OCI-LY3 (cell line): Measurements from ENCODE around the gene PSMA2.

ENCODE experiments used
- H2AFZ ChIP-seq: fragments of 200-600, 300-600 bp; shearing (Covaris generic); 2 replicates; pipeline ENCODE4 v1.6.0; 2014; ENCODE audit warnings: antibody characterized with exemption, low read depth, low read length
- H3K27ac ChIP-seq: fragments of 200-600, 300-600 bp; sonication (generic); 2 replicates; pipeline ENCODE4 v1.5.1; 2014; ENCODE audit warnings: mild to moderate bottlenecking, low read length, moderate library complexity, mixed read lengths
- H3K27me3 ChIP-seq: fragments of 200-600, 300-600 bp; sonication (generic); 2 replicates; pipeline ENCODE4 v1.6.1; 2014; ENCODE audit warnings: low read depth, low read length, mixed read lengths
- H3K36me3 ChIP-seq: fragments of 200-600, 300-600 bp; sonication (generic); replicated peaks from 2 replicates; pipeline ENCODE3; 2014; ENCODE audit warnings: low read depth, low read length, mixed read lengths
- H3K4me1 ChIP-seq: fragments of 300-600, 200-600 bp; sonication (generic); 2 replicates; pipeline ENCODE4 v1.6.1; 2014; ENCODE audit warnings: low read length, mixed read lengths
- H3K4me2 ChIP-seq: fragments of 200-600, 300-600 bp; sonication (generic); 2 replicates; pipeline ENCODE4 v1.6.1; 2014; ENCODE audit warnings: low read length, mixed read lengths
- H3K4me3 ChIP-seq: fragments of 300-600, 200-600 bp; sonication (generic); 2 replicates; pipeline ENCODE4 v1.5.1; 2014; ENCODE audit warnings: antibody characterized with exemption, mild to moderate bottlenecking, low read length, moderate library complexity
- H3K79me2 ChIP-seq: fragments of 300-600, 200-600 bp; shearing (Covaris generic); 2 replicates; pipeline ENCODE4 v1.6.1; 2014; ENCODE audit warnings: mild to moderate bottlenecking, low read length, mixed read lengths
- H3K9ac ChIP-seq: fragments of 300-600, 200-600 bp; shearing (Covaris generic); 2 replicates; pipeline ENCODE4 v1.6.0; 2014; ENCODE audit warnings: mild to moderate bottlenecking, low read length, moderate library complexity
- H3K9me3 ChIP-seq: fragments of 200-600, 300-600 bp; shearing (Covaris generic); 2 replicates; pipeline ENCODE4 v1.6.1; 2014; ENCODE audit warnings: low read length, mixed read lengths; ENCODE audit not compliant: insufficient read depth
- H4K20me1 ChIP-seq: fragments of 200-600, 300-600 bp; sonication (generic); 2 replicates; pipeline ENCODE4 v1.6.1; 2016; ENCODE audit warnings: low read length, mixed read lengths; ENCODE audit not compliant: insufficient read depth
- EZH2phosphoT487 ChIP-seq: fragments of 200-600 bp; shearing (Covaris generic); IDR thresholded peaks from 2 replicates; pipeline ENCODE4 v1.6.1; 2018; ENCODE audit warnings: antibody characterized with exemption, mixed run types, low read depth
- TF ChIP-seq, protein P1 (sequence below): fragments of 200-600, 300-600 bp; sonication (generic); IDR thresholded peaks from 2 replicates; pipeline ENCODE4 v1.5.1; 2014; ENCODE audit warnings: antibody characterized with exemption, low read length, low read depth

The PSMA2 gene

DNA sequence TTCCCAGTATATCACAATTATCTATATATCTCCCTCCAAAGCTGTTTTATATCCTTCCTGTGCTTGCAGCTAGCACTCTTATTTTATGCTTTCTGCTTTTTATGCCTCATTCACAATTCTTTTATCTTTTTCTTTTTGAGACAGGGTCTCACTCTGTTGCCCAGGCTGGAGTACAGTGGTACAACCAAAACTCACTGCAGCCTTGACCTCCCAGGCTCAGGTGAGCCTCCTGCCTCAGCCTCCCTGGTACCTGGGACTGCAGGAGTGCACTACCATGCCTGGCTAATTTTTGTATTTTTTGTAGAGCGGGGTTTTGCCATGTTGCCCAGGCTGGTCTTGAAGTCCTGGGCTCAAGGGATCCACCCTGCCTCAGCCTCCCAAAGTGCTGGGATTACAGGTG lies 25.8 kb downstream of the PSMA2 start:
- H3K9me3 ChIP-seq = no peaks in the 10 kb centered on the region
- H4K20me1 ChIP-seq = no peaks in the 10 kb centered on the region
- peaks cover 7% of the 10 kb centered on the region for H3K36me3 ChIP-seq
- no peak overlapping the region for H3K4me3 ChIP-seq
- no peaks in the 10 kb centered on the region for H3K27me3 ChIP-seq
- H3K79me2 ChIP-seq = peaks cover 7% of the 10 kb centered on the region
- TF ChIP-seq, protein P1, sequence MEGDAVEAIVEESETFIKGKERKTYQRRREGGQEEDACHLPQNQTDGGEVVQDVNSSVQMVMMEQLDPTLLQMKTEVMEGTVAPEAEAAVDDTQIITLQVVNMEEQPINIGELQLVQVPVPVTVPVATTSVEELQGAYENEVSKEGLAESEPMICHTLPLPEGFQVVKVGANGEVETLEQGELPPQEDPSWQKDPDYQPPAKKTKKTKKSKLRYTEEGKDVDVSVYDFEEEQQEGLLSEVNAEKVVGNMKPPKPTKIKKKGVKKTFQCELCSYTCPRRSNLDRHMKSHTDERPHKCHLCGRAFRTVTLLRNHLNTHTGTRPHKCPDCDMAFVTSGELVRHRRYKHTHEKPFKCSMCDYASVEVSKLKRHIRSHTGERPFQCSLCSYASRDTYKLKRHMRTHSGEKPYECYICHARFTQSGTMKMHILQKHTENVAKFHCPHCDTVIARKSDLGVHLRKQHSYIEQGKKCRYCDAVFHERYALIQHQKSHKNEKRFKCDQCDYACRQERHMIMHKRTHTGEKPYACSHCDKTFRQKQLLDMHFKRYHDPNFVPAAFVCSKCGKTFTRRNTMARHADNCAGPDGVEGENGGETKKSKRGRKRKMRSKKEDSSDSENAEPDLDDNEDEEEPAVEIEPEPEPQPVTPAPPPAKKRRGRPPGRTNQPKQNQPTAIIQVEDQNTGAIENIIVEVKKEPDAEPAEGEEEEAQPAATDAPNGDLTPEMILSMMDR = no peak
- no peak for TF ChIP-seq EZH2phosphoT487
- H3K4me2 ChIP-seq = no peak overlapping the region
- H3K9ac ChIP-seq = no peak overlapping the region
- peaks cover 5% of the 10 kb centered on the region for H3K4me1 ChIP-seq
- H3K27ac ChIP-seq = no peak overlapping the region
- H2AFZ ChIP-seq = no peak overlapping the region

DNA sequence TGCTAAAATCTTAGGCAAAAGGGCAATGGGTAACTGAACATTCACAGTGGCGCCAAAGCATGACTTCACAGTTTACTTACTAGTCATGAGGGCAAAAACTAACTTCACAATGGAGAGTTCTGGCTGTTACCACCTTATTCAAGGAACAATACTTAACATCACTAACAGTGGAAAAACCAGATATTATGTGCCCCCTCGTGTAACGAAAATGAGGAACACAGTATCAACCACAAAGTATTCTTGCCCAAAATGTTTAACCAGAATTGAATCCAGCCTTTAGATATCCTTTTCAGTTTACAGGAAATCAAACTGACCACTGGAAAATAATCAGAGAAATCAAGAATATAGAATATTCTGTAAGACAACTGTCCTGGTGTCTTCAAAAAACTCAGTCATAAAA lies 29.6 kb downstream of the PSMA2 start:
- no peaks in the 10 kb centered on the region for H3K27me3 ChIP-seq
- H4K20me1 ChIP-seq = no peaks in the 10 kb centered on the region
- H3K27ac ChIP-seq = no peak overlapping the region
- H3K4me2 ChIP-seq = no peak overlapping the region
- H3K79me2 ChIP-seq = no peaks in the 10 kb centered on the region
- H3K4me1 ChIP-seq = no peaks in the 10 kb centered on the region
- H3K9ac ChIP-seq = no peak overlapping the region
- no peaks in the 10 kb centered on the region for H3K36me3 ChIP-seq
- H2AFZ ChIP-seq = no peak overlapping the region
- H3K9me3 ChIP-seq = no peaks in the 10 kb centered on the region
- TF ChIP-seq, protein P1 = no peak
- no peak for TF ChIP-seq EZH2phosphoT487
- no peak overlapping the region for H3K4me3 ChIP-seq

DNA sequence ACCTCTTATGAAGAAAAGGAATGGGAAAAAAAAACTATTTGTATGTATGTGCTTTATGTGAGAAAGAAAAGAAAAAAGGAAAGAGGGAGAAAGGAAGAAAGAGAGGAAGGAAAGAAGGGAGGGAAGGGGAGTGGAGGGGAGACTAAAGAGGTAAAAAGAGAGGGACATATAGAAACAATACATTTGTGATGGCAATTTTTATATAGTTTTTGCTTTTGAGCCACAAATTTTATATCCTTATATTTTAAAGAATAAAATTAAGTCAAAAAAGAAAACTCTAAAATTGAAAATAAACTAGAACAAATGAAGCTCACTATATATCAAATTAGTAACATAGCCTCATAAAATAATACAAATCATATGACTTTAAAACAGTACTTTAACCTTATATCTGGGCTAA lies 31.1 kb downstream of the PSMA2 start:
- Histone ChIP-seq H3K4me3 (no peak overlapping the region), H3K27ac (no peak overlapping the region), H4K20me1 (no peaks in the 10 kb centered on the region), H3K9me3 (no peaks in the 10 kb centered on the region), H3K36me3 (no peaks in the 10 kb centered on the region), H3K79me2 (no peaks in the 10 kb centered on the region), H3K4me1 (no peaks in the 10 kb centered on the region), H3K4me2 (no peak overlapping the region), H3K9ac (no peak overlapping the region), H2AFZ (no peak overlapping the region), H3K27me3 (no peaks in the 10 kb centered on the region)
- TF ChIP-seq, protein P1 = no peak
- TF ChIP-seq EZH2phosphoT487 = no peak

DNA sequence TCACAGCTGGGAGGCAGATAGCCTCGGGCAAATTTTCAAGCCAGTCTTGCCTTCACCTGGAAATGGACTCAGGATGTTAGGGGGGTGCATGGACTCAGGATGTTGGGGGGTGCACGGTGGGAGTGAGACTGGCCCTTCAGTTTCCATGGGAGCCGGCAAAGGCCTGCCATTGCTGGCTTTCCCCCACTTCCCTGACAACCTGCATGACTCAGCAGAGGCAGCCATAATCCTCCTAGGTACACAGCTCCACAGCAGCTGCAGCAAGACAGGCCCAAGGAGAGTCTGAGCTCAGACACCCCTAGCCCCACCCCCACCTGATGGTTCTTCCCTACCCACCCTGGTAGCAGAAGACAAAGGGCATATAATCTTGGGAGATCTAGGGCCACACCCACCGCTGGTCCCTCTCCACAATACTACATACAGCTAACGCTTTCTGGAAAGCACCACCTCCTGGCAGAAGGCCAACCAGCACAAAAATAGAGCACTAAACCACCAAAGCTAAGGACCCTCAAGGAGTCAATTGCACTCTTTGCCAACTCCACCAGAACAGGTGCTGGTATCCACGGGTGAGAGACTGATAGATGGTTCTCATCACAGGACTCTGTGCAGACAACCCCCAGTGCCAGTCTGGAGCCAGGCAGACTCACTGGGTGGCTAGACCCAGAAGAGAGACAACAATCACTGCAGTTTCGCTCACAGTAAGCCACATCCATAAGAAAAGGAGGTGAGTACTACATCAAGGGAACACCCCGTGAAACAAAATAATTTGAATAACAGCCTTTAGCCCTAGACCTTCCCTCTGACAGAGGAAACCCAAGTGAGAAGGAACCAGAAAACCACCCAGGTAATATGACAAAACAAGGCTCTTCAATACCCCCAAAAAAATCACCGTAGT lies 38.4 kb downstream of the PSMA2 start:
- Histone ChIP-seq H3K9ac (no peak overlapping the region), H3K36me3 (no peaks in the 10 kb centered on the region), H3K27me3 (no peaks in the 10 kb centered on the region), H4K20me1 (no peaks in the 10 kb centered on the region), H3K27ac (no peak overlapping the region), H3K4me2 (no peak overlapping the region), H3K9me3 (no peaks in the 10 kb centered on the region), H2AFZ (no peak overlapping the region), H3K4me3 (no peak overlapping the region), H3K79me2 (no peaks in the 10 kb centered on the region), H3K4me1 (peaks cover 5% of the 10 kb centered on the region; the same call in 1 of the 2 replicates)
- TF ChIP-seq, protein P1 = no peak
- no peak for TF ChIP-seq EZH2phosphoT487
